HepG2 (cell line): ENCODE results near the gene TMCC2. TPM values are rescaled to one million over a fixed set of nuclear protein-coding genes. Genes with fewer than 3 reads are reported as not detected.

Source experiments
- TOE1 ChIP-seq: sonication (generic); formaldehyde crosslinking; IDR thresholded peaks from 2 replicates; pipeline ENCODE4 v1.4.0; 2020; ENCODE audit warnings: mild to moderate bottlenecking, missing genetic modification reagents
- ZHX2 ChIP-seq, 2 experiments: sonication (generic) in 1 of 2; formaldehyde crosslinking in 1 of 2; IDR thresholded peaks; 2 replicates each; pipeline versions ENCODE4 v1.6.1 to v1.9.0; 2014 to 2022; ENCODE audit warnings: antibody characterized with exemption in 1 of 2, borderline replicate concordance in 1 of 2, inconsistent platforms in 1 of 2, low read depth in 1 of 2, missing genetic modification reagents in 1 of 2
- ZNF318 ChIP-seq: sonication (generic); formaldehyde crosslinking; IDR thresholded peaks from 2 replicates; pipeline ENCODE4 v1.4.0; 2020; ENCODE audit warnings: mild to moderate bottlenecking, missing genetic modification reagents
- polyA plus RNA-seq, 8 experiments: library from polyadenylated mRNA; depleted of rRNA in 3 of 8; stranded (reverse) in 7 of 8; unstranded in 1 of 8; fragments of >200 nt; fragmentation: Illumina TruSeq in 4 of 8; extraction: Trizol in 4 of 8; gene quantifications; 2 replicates each; pipeline versions ENCODE4 v1.2.1 to v1.2.3, GENCODE V29; 2011 to 2016; ENCODE audit warnings: low read depth in 4 of 8, missing spikeins in 1 of 8, mixed read lengths in 1 of 8; ENCODE audit not compliant: insufficient read depth in 1 of 8
- total RNA-seq, 5 experiments: library from RNA; depleted of rRNA; stranded (reverse); fragments of >200 nt; fragmentation: Illumina TruSeq; extraction: Trizol; gene quantifications; 2 replicates each; pipeline ENCODE4 v1.2.3, GENCODE V29; 2016; ENCODE audit warnings: low read depth in 1 of 5

Gene TMCC2
- total and polyA plus RNA-seq, 2 of the 13 experiments (the other 11 are each of a cell fraction or from before 2014, with no cell fraction given) = 0.12 to 0.24 TPM

- TF ChIP-seq ZNF318 (CRISPR knock-in tag) (no peak), ZHX2 (IDR thresholded peaks at IDR 0.05; ENCODE audit: low read depth) (no peak), ZHX2 (CRISPR knock-in tag; IDR thresholded peaks at IDR 0.05; ENCODE audit: borderline replicate concordance) (no peak), TOE1 (CRISPR knock-in tag) (no peak)
Measured at GRCh38 chr1:205192287-205192686, 35.5 kb upstream of the TMCC2 start (continued).
